ENCODE results near the gene IKZF1. TPM values are rescaled to one million over a fixed set of nuclear protein-coding genes. Genes with fewer than 3 reads are reported as not detected.

IKZF1 gene
- total and polyA plus RNA-seq, 4 donors: 4.0 to 37.8 (median 18.5) TPM

DNA sequence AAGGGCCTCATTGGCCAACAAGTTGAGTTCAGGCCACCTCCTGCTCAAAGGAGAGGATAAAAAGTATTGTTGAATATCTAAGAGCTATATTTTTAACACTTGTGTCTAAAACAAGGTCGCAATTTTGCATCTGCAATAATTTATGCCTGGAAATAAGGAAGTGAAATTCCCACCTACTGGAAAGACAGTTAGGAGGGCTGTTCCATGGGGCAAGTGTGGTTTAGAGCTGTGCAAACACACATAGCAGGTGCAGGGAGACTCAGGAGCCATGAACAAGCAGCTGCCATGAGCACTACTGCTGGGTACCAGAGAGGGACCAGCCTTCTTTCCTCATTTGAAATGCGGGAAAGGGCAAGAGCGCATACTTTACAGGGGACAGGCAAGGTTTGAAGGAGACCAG is 35.5 kb upstream of the IKZF1 start:
- H3K4me1 ChIP-seq (ENCODE audit: control insufficient read depth in 5 of 5, insufficient read depth in 5 of 5, low read length in 5 of 5): no peaks in the 10 kb centered on the region
- H3K27me3 ChIP-seq (ENCODE audit: control insufficient read depth in 3 of 3, insufficient read depth in 3 of 3, low read length in 2 of 3): no peaks in the 10 kb centered on the region
- TF ChIP-seq, protein P1, sequence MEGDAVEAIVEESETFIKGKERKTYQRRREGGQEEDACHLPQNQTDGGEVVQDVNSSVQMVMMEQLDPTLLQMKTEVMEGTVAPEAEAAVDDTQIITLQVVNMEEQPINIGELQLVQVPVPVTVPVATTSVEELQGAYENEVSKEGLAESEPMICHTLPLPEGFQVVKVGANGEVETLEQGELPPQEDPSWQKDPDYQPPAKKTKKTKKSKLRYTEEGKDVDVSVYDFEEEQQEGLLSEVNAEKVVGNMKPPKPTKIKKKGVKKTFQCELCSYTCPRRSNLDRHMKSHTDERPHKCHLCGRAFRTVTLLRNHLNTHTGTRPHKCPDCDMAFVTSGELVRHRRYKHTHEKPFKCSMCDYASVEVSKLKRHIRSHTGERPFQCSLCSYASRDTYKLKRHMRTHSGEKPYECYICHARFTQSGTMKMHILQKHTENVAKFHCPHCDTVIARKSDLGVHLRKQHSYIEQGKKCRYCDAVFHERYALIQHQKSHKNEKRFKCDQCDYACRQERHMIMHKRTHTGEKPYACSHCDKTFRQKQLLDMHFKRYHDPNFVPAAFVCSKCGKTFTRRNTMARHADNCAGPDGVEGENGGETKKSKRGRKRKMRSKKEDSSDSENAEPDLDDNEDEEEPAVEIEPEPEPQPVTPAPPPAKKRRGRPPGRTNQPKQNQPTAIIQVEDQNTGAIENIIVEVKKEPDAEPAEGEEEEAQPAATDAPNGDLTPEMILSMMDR (IDR thresholded peaks at IDR 0.05; ENCODE audit: control extremely low read depth, extremely low read depth): no peak
- H3K27ac ChIP-seq (ENCODE audit: low read depth in 1 of 2, low read length in 1 of 2): no peak overlapping the region
- H3K9ac ChIP-seq (ENCODE audit: insufficient read depth in 1 of 2, low read length in 2 of 2): no peak overlapping the region
- no peak for DNase-seq
- no peaks in the 10 kb centered on the region for H3K36me3 ChIP-seq (ENCODE audit: control insufficient read depth in 4 of 4, insufficient read depth in 4 of 4, low read length in 4 of 4)
- H3K9me3 ChIP-seq (ENCODE audit: control insufficient read depth in 4 of 4, insufficient read depth in 3 of 4, low read length in 3 of 4): no peaks in the 10 kb centered on the region
- no peak overlapping the region for H3K4me3 ChIP-seq
- 73 to 88% methylated on average over 3 of the region's 3 CpGs for WGBS, 2 donors
- ATAC-seq (ENCODE audit: insufficient read depth, low FRiP score): no peak

DNA sequence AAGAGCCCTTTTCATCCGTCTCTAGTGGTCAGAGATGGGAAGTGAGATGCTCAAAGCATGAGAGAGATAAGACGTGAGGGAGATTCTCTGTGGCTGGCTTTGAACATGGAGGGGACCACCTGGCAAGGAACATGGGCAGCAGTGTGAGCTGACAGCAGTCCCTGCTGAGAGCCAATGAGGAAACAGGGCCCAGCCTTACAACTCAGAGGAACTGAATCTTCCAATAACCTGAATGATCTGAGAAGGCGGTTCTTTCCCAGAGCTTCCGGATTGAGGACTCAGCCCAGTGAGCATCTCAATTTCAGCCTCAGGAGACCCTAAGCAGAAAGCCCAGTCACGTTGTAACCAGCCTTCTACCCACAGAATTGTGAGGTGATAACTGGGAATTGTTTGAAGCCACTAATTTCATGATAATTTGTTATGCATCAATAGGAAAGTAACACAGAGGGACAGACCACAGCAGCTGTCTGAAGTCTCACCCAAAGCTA is 33.9 kb upstream of the IKZF1 start:
- no peak overlapping the region for H3K4me3 ChIP-seq
- ATAC-seq (ENCODE audit: insufficient read depth, low FRiP score): no peak
- no peaks in the 10 kb centered on the region for H3K4me1 ChIP-seq (ENCODE audit: control insufficient read depth in 5 of 5, insufficient read depth in 5 of 5, low read length in 5 of 5)
- no peaks in the 10 kb centered on the region for H3K36me3 ChIP-seq (ENCODE audit: control insufficient read depth in 4 of 4, insufficient read depth in 4 of 4, low read length in 4 of 4)
- no peaks in the 10 kb centered on the region for H3K27me3 ChIP-seq (ENCODE audit: control insufficient read depth in 3 of 3, insufficient read depth in 3 of 3, low read length in 2 of 3)
- DNase-seq: no peak
- no peak overlapping the region for H3K27ac ChIP-seq (ENCODE audit: low read depth in 1 of 2, low read length in 1 of 2)
- TF ChIP-seq, protein P1 (IDR thresholded peaks at IDR 0.05; ENCODE audit: control extremely low read depth, extremely low read depth): no peak
- no peaks in the 10 kb centered on the region for H3K9me3 ChIP-seq (ENCODE audit: control insufficient read depth in 4 of 4, insufficient read depth in 3 of 4, low read length in 3 of 4)
- H3K9ac ChIP-seq (ENCODE audit: insufficient read depth in 1 of 2, low read length in 2 of 2): no peak overlapping the region
- WGBS, 2 donors: 76 to 87% methylated on average over 5 of the region's 5 CpGs

DNA sequence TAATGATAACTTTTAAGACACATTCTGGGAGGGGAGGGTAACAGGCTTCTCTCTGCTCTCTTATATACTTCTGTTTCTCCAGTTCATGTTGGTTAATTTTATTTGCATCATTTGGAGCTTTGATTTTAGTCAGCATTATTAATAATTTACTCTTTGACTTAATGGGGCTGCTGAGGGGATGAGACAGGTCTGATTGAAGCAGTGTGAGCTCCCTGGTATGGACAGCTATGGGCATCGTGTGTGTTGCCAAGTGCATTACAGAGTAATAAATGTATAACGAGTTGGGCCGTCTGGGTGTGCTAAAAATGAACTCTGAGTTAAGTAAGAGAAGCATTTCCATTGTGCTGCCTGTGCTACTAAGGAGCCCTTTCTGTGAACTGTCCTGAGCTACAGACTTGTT is 31.7 kb upstream of the IKZF1 start:
- H3K27ac ChIP-seq (ENCODE audit: low read depth in 1 of 2, low read length in 1 of 2): no peak overlapping the region
- TF ChIP-seq, protein P1 (IDR thresholded peaks at IDR 0.05; ENCODE audit: control extremely low read depth, extremely low read depth): no peak
- WGBS, 2 donors: 62 to 86% methylated on average over 3 of the region's 3 CpGs
- H3K36me3 ChIP-seq (ENCODE audit: control insufficient read depth in 4 of 4, insufficient read depth in 4 of 4, low read length in 4 of 4): no peaks in the 10 kb centered on the region
- H3K4me3 ChIP-seq: no peak overlapping the region
- H3K9ac ChIP-seq (ENCODE audit: insufficient read depth in 1 of 2, low read length in 2 of 2): no peak overlapping the region
- H3K9me3 ChIP-seq (ENCODE audit: control insufficient read depth in 4 of 4, insufficient read depth in 3 of 4, low read length in 3 of 4): no peaks in the 10 kb centered on the region
- no peak for DNase-seq
- no peak for ATAC-seq (ENCODE audit: insufficient read depth, low FRiP score)
- no peaks in the 10 kb centered on the region for H3K27me3 ChIP-seq (ENCODE audit: control insufficient read depth in 3 of 3, insufficient read depth in 3 of 3, low read length in 2 of 3)
- no peaks in the 10 kb centered on the region for H3K4me1 ChIP-seq (ENCODE audit: control insufficient read depth in 5 of 5, insufficient read depth in 5 of 5, low read length in 5 of 5)

DNA sequence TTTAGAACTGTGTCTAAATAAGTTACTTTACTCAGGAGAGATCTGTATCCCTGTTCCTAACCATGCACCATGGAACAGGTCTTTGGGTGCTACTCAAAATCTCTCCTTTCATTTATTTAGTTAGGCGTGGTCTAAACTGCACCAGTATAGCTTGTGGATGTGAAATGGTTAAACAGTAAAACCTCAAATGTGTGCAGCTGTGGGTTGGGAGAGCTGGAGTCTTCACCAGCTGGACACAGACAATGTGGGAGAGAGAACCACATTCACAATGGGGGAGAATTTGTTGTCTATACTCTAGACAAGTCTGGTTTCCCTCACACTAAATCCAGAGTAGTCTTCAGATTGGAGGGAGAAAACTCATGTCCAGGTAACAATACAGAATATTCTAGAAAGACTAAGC is 31.2 kb upstream of the IKZF1 start:
- Histone ChIP-seq H3K36me3 (ENCODE audit: control insufficient read depth in 4 of 4, insufficient read depth in 4 of 4, low read length in 4 of 4) (no peaks in the 10 kb centered on the region), H3K9me3 (ENCODE audit: control insufficient read depth in 4 of 4, insufficient read depth in 3 of 4, low read length in 3 of 4) (no peaks in the 10 kb centered on the region), H3K9ac (ENCODE audit: insufficient read depth in 1 of 2, low read length in 2 of 2) (no peak overlapping the region), H3K4me3 (no peak overlapping the region), H3K27ac (ENCODE audit: low read depth in 1 of 2, low read length in 1 of 2) (no peak overlapping the region), H3K4me1 (ENCODE audit: control insufficient read depth in 5 of 5, insufficient read depth in 5 of 5, low read length in 5 of 5) (no peaks in the 10 kb centered on the region), H3K27me3 (ENCODE audit: control insufficient read depth in 3 of 3, insufficient read depth in 3 of 3, low read length in 2 of 3) (no peaks in the 10 kb centered on the region)
- TF ChIP-seq, protein P1 (IDR thresholded peaks at IDR 0.05; ENCODE audit: control extremely low read depth, extremely low read depth): no peak
- 89 to 93% methylated on average over 1 of the region's 1 CpG for WGBS, 2 donors
- ATAC-seq (ENCODE audit: insufficient read depth, low FRiP score): no peak
- DNase-seq: no peak

Measured in lung (tissue), 12 donors.